GM19438 (cell line): ENCODE measurements around the gene ANO6.
"Not testable (repeated sequence)": the region's sequence is repeated elsewhere in the genome, so short reads cannot be mapped to it uniquely, and the experiment has no call there.

Experiments used
- ATAC-seq: cut with Tn5 transposase; IDR thresholded peaks from one replicate; pipeline ENCODE4 v1.9.1; 2021; ENCODE audit warnings: low read depth; ENCODE audit not compliant: unreplicated experiment

ANO6 gene

GRCh38 chr12:45302621-45303369 lies 86.9 kb downstream of the ANO6 start:
- ATAC-seq, result no peak

DNA sequence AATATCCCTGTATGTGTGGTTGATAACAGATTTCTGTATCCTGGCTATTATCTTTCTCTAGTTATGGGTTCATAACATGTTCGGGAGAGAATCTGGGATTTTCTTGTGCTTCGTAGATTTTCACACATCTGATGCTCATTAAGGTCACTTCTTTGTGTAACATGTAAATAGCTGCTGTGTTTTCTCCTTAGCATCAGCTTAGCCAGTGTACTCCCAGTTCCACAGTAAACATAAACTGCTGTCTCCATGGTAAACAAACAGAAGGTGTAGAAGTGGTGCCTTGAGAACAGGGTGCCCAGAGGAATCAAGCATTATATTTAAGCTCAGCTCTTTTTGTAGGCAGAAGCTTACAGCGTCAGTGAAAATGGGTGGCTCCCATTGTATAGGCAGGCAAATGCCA lies 88.0 kb downstream of the ANO6 start:
- ATAC-seq, result no peak

GRCh38 chr12:45304514-45305178 lies 88.8 kb downstream of the ANO6 start:
- ATAC-seq, result no peak

DNA sequence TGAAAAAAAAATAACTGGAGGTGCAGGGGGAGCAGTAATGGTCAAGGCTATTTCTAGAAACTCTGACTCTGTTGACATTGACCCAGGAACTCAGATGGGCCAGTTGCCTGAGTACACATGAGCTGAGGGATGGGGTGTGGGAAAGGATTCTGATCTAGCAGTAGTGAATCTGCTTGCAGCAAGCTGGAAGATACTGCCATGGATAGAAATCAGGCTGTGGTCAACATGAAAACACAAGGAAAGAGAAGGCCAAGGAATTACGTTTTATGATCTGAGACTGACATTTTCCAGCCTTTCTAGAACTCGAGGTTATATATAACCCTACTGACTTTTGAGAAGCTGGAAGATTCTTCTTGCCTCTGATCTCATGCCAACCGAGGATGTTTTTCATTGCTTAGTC lies 90.0 kb downstream of the ANO6 start:
- ATAC-seq, result no peak

GRCh38 chr12:45309836-45310626 lies 94.1 kb downstream of the ANO6 start:
- no peak for ATAC-seq

DNA sequence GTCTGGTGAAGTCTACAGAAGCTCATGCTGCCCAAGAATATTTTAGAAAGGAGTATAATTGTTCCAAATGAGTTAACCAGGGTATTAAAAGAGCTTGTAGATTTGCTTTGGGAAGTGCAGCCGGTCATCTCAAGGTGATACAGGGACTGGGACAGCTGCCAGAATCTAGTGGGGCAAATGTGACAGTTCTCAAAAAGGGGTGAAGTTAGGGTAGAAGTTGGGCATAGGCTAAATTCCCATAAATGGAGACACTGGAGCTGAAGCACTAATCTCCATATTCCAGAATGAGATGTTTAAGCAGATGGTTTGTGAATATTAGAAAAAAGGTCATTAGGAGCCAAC lies 94.7 kb downstream of the ANO6 start:
- ATAC-seq, result no peak

DNA sequence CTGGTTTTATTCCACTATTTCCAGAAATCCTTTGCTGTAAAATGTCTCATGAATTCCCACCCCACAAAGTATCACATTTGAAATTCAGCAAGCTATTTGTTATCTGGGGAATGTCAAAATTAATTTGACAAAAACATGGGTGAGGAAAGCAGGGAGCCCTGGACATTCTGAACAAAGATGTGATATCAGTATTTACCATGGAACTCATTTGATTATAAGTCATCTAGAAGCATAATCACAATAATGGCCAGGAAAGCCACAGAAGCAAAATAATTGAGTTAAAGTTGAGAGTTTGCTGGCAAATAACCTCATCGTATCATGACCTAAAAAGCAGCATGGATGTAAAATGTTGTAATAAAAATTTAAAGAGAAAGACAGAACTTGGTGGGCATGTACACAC lies 96.1 kb downstream of the ANO6 start:
- no peak for ATAC-seq

- ATAC-seq, result no peak
These were observed 98.9 kb downstream of the ANO6 start for GRCh38 chr12:45314770-45315169.

- no peak for ATAC-seq
These were observed 99.6 kb downstream of the ANO6 start for GRCh38 chr12:45315462-45315861.

- ATAC-seq, result not testable (repeated sequence)
These were observed 101.4 kb downstream of the ANO6 start for GRCh38 chr12:45317261-45317660.

- no peak for ATAC-seq
These were observed 106.9 kb downstream of the ANO6 start for GRCh38 chr12:45322810-45323209.

- no peak for ATAC-seq
These were observed 108.5 kb downstream of the ANO6 start for GRCh38 chr12:45324391-45324790.

DNA sequence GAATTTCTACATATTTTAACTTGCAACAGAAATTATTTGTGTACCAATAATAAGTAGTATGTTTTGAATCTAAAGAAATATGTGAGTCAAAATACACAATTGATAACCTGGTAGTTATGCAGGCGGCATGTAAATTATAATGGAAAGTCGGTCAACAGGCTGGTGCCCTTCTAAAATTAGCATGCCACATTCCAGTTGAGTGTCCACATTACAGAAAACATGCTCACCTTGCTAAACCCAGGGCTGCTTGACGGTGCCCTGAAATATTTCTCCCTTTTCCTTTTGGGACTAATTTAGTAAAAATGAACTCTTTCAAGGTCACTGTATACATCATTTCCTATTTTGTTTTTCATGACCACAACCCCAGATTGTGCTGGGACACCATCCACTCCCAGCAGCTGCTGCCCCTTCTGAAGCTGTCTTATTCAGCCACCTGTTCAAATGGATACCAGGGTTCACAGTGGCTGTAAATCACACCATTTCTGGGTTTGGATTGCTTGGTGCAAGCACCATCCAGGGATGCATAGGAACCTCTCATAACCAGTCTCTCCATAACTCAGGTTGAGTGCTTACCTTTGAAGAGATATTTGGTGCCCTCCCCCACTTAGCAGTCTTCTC lies 110.6 kb downstream of the ANO6 start:
- no peak for ATAC-seq

DNA sequence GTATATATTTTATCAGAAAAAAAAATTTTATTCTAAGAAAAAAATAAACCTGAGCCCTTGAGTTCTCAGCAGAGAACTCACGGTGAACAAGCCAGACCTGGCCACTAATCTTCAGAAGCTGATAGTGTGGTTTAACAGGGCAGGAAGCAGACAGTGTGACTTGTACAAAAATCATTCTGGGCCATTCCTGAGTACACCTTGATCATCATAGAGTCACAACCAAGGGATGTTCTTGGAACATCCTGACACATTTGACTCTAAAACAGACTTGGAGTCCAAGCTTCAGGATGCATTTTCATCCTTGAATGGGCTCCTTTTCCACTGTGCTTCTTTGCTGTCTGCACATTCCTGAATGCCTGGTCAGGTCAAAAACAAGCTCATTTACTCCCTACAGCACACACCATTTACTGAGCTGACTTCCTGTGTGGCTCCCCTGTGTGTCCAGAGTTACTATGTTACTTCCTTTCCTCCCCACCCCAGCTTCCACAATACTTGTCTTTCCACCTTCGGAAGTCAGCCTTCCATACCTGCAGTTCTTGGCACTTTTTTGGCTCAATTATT lies 112.0 kb downstream of the ANO6 start:
- ATAC-seq, result no peak

- ATAC-seq, result no peak
These were observed 113.3 kb downstream of the ANO6 start for GRCh38 chr12:45329238-45329637.

DNA sequence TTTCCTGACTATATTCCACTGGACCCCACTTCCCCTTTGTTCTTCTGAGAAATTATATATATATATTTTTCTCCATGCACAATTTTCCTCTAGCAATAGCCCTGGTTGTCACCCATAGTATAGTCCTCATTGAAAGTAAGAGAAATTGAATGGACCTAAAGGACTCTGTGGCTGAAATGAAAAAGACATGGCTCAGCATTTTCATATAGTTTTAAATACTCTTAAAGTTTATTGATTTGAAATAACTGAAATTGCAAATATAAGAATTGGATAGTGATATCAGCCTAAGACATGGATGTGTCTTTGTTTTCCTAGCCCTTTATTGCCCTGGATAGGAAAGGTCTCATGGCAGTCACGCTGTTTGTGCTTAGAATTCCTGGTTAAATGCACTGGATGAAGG lies 113.8 kb downstream of the ANO6 start:
- no peak for ATAC-seq

DNA sequence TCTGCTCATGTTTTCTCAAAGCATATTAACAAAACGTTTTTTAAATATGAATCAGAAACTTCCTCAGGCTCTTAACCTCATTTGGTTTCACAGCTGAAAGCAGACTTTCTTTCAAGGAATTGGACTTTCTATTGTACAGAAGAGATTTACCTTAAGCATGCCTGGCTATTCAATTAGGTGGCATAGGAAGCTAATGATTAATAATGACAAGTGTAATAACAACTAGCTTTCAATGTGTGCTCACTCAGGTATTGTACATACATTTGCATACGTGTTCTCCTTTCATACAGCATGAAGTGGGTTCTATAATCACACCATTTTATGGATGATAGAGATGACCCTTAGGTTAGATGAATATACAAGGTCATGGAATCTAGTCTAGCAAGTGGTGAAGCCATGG lies 115.7 kb downstream of the ANO6 start:
- peak; percentile 70 for ATAC-seq

GRCh38 chr12:45334396-45334795 lies 118.5 kb downstream of the ANO6 start:
- no peak for ATAC-seq

DNA sequence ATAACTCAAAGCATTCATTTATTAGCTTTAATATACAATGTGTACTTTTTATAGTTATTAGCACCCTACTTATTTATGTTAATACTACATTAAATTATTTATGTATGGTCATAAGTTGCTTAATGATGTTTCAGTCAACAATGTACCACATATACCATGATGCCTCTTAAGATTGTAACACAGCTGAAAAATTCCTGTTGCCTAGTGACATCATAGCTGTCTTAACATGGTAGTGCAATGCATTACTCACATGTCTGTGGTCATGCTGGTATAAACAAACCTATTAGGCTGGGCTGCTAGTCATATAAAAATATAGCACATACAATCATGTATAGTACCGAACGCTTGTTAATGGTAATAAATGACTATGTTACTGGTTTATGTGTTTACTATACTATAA lies 120.4 kb downstream of the ANO6 start:
- ATAC-seq, result no peak

- no peak for ATAC-seq
These were observed 121.1 kb downstream of the ANO6 start for GRCh38 chr12:45336762-45337596.
